Hematopoietic multipotent progenitor cell (in vitro differentiated cells): Measurements from ENCODE around the gene PURA. TPM values are rescaled to one million over a fixed set of nuclear protein-coding genes. Genes with fewer than 3 reads are reported as not detected.

Experiments
- DNase-seq, 3 donors: peaks; one replicate each; pipeline ENCODE4 v3.0.0-alpha.2; 2011 to 2015; ENCODE audit warnings: low read depth in 2 of 3, low spot score in 2 of 3
- total RNA-seq: library from RNA; depleted of rRNA; stranded (reverse); fragments of >200 nt; gene quantifications from one replicate; pipeline ENCODE4 v1.2.3, GENCODE V29; 2012

The PURA gene
- total RNA-seq, 1 donor = 4.3 TPM

- DNase-seq = peak in 2 of 3 donors; percentile 18 to 35
Measured at GRCh38 chr5:140109018-140109758, 4.7 kb upstream of the PURA start.

GRCh38 chr5:140109759-140110645 is 3.9 kb upstream of the PURA start:
- peak in 2 of 3 donors; percentile 15 to 36 for DNase-seq

- no peak for DNase-seq
Measured at GRCh38 chr5:140110646-140110957, 3.3 kb upstream of the PURA start.

DNA sequence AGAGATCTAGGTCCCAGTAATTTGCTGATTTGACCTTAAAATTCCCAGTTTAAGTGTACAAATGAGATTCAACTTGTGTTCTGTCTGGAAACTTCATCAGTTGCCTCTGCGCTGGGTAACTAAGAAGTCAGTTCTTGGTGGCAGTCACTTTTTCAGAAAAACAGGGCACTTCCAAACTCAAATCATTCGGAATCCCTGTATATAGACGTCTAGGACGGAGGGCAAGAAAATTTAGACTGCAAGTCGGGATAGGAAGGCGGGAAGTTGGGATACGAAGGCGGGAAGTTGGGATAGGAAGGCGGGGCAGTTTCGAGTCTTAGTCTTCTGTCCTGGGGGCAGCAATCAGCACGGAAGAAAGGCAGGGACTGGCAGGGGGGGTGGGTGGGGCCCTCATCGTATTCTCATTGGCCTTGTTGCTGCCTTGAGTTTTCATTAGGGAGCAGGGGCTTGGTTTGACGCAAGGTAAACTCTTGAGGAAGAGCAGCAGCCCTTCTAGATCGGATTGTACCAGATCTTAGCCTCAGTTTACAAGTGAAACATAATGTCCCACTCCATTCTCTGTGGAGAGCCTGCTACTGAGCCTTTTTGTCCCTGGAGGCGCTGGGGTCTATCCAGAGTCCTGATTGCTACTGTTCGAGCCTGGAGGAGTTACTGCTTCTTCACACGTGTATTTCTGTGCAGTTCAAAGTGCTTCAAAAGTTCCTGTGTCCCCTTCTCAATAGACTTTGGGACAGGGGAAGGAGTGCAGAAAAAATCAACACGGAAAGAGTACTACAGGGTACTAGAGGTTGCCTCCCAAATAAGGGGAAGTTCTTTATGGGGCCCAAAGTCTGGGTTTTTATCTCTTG is 2.7 kb upstream of the PURA start:
- peak in 1 of 3 donors; percentile 30 for DNase-seq

GRCh38 chr5:140111859-140112551 is 1.9 kb upstream of the PURA start:
- DNase-seq = peak in 1 of 3 donors; percentile 24

DNA sequence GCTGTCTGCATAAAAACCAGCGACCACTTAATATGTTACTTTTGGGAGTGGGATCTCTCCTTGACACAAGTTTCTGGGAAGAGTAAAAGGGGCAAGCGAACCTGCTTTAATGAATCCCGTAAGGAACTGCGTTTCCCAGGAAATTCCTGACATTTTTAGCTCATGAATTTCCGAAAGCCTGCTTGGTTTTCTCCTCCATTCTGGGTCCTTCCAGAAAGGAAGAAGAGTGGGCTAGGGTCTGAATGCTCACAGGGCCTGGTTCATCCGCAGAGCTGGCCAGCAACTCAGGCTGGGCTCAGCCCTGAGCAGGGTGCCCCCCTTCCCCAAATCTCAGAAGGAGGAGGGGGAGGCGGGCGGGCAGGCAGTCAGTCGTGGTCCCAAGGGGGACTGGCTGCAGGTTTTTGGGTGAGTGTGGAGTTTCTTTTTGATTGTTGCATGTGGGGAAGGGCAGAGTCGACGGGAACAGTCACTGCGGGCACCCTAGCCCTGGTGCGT is 1.2 kb upstream of the PURA start:
- no peak for DNase-seq

GRCh38 chr5:140113180-140113698 is 670 bp upstream of the PURA start:
- peak in 2 of 3 donors; percentile 17 to 32 for DNase-seq

- peak; percentile 25 to 50 (median 41) for DNase-seq
Measured at GRCh38 chr5:140114341-140115185, 654 bp downstream of the PURA start.

DNA sequence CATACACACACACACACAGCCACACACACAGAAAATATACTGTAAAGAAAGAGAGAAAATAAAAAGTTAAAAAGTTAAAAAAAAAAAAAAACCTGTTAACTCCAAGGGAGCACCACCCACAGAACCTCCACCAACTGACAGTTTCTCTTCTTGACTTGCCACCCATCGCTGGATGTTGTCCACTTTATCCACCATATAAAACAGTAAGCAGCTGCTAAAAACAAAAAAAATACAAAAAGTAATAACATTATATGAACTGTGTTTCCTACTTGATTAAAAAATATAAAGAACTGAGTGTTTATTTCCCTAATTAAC is 1.2 kb downstream of the PURA start:
- no peak for DNase-seq

GRCh38 chr5:140116716-140117115 is 2.8 kb downstream of the PURA start:
- no peak for DNase-seq

DNA sequence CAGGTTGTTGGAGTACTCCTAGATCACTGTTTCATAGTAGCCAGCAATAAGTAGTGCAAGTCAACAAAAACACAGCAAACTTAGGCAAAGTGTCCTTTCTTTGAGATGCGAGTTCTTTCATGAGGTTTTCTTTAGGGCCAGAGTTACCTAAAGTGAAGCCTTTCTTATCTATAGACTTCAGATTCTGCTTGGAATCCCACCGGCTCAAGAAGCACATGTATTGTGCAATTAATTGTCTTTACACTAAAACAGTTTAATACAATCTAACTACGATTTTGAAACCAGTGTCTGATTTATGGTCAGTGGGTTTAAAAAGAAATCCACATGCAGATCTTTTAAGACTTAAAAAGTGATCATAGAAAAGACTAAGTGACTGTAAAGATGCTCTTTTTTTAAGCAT is 3.6 kb downstream of the PURA start:
- no peak for DNase-seq

DNA sequence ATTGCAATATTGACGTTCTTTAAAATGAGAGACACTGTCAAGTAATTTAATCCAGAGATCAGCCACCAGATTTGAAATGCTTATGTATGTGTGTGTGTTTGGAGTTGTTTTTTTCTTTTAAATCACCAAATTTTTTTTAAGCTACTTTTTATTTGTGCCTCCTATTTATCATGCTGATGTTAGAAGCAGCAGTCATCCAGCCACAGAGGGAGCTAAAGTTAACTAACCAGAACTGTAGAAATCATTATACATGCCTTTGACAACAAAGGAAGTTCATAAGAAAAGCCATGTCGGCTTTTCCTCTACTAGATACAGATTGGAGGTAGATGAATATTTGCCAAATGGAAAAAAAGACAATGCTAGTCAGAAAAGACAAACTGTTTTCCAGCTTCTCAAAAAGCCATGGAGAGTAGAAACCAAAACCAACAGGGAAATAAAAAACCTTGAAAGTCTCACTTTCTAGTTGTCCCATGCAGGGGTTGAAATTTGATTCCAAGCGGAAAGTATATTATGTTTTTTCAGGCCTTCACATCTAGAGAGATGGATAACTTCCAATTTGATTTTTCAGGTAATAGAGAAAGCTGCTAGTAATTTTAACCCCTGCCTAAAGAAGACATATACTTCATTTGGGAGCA is 4.5 kb downstream of the PURA start:
- DNase-seq = peak in 1 of 3 donors; percentile 32

- no peak for DNase-seq
Measured at GRCh38 chr5:140125637-140126036, 11.7 kb downstream of the PURA start, which contains the start of gene IGIP. Gene IGIP, plus strand, starts transcription at chr5:140125937. Its CDS starts 2,540 bp downstream, at chr5:140128477.

DNA sequence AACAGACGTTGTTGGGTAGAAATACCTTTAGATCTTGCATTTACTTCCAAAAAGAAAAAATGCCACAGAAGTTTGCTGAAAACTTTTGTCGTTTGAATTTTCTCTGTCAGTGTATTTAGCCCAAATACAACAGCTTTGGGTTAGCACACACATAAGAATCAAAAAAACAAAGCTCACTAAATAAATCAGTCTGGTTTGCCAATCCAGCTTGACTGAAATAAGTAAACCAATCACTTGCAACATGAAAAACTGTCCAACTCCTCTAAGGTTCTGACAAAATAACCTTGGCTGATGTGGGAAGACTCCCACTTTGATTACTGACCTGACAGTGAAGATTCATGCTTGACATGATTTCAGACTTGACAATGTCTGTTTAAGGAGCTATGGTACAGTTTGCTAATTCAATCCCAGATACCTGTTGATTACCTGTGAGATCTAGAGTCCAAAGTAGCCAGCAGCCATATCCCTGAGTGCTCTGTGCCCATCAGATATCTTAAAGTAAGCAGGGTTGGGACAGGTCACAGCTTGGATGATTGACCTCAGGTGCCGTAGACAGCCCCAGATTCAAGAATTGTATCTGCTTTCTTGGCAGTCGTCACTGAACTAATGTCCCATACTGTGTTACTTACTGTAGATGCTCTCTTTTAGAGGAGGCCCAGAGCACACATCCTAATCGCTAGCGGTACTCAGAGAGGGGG is 12.6 kb downstream of the PURA start:
- no peak for DNase-seq

DNA sequence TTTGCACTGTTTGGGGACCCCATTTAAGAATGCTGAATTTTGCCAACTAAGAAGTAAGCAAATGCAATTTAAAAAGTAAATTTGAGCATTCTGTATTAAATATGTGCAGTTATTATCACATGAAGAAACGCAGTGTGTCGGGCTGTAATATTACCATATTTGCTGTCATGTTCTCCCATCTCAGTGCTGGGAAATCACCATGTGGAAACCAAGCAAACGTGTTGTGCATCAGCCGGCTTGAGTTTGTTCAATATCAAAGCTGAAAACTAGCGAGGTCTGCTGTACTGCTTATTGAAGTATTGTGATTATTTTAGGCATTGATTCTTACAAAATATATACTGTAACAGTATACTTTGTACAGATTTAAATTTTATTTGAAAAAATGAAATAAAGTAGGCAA is 14.5 kb downstream of the PURA start:
- no peak for DNase-seq

GRCh38 chr5:140130949-140131733 is 17.2 kb downstream of the PURA start:
- no peak for DNase-seq

- DNase-seq = peak in 2 of 3 donors; percentile 39 to 42
Measured at GRCh38 chr5:140131967-140132409, 18.1 kb downstream of the PURA start.
